ENCODE measurements around the gene CADPS.

- TF ChIP-seq, protein P1, sequence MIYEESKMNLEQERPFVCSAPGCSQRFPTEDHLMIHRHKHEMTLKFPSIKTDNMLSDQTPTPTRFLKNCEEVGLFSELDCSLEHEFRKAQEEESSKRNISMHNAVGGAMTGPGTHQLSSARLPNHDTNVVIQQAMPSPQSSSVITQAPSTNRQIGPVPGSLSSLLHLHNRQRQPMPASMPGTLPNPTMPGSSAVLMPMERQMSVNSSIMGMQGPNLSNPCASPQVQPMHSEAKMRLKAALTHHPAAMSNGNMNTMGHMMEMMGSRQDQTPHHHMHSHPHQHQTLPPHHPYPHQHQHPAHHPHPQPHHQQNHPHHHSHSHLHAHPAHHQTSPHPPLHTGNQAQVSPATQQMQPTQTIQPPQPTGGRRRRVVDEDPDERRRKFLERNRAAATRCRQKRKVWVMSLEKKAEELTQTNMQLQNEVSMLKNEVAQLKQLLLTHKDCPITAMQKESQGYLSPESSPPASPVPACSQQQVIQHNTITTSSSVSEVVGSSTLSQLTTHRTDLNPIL (CRISPR knock-in tag; IDR thresholded peaks at IDR 0.05; ENCODE audit: low read depth) = no peak
- TF ChIP-seq ZC3H10 (CRISPR knock-in tag; IDR thresholded peaks at IDR 0.05) (no peak), CSDC2 (CRISPR knock-in tag; IDR thresholded peaks at IDR 0.05) (no peak), RARB (CRISPR knock-in tag; IDR thresholded peaks at IDR 0.05) (no peak), ISL1 (CRISPR knock-in tag; IDR thresholded peaks at IDR 0.05) (no peak), BACH2 (CRISPR knock-in tag; IDR thresholded peaks at IDR 0.05; ENCODE audit: borderline replicate concordance) (no peak), ARNTL (CRISPR knock-in tag; IDR thresholded peaks at IDR 0.05; ENCODE audit: borderline replicate concordance, low read depth) (no peak), TOX (CRISPR knock-in tag; IDR thresholded peaks at IDR 0.05; ENCODE audit: borderline replicate concordance) (no peak), SNAI2 (CRISPR knock-in tag; IDR thresholded peaks at IDR 0.05) (no peak), ZFP3 (CRISPR knock-in tag; IDR thresholded peaks at IDR 0.05) (no peak), ZNF8 (CRISPR knock-in tag; IDR thresholded peaks at IDR 0.05) (no peak), ZFP30 (CRISPR knock-in tag; IDR thresholded peaks at IDR 0.05) (no peak)
- TF ChIP-seq, protein P2, sequence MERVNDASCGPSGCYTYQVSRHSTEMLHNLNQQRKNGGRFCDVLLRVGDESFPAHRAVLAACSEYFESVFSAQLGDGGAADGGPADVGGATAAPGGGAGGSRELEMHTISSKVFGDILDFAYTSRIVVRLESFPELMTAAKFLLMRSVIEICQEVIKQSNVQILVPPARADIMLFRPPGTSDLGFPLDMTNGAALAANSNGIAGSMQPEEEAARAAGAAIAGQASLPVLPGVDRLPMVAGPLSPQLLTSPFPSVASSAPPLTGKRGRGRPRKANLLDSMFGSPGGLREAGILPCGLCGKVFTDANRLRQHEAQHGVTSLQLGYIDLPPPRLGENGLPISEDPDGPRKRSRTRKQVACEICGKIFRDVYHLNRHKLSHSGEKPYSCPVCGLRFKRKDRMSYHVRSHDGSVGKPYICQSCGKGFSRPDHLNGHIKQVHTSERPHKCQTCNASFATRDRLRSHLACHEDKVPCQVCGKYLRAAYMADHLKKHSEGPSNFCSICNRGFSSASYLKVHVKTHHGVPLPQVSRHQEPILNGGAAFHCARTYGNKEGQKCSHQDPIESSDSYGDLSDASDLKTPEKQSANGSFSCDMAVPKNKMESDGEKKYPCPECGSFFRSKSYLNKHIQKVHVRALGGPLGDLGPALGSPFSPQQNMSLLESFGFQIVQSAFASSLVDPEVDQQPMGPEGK (CRISPR knock-in tag; IDR thresholded peaks at IDR 0.05; ENCODE audit: borderline replicate concordance) = no peak
- TF ChIP-seq, protein P3, sequence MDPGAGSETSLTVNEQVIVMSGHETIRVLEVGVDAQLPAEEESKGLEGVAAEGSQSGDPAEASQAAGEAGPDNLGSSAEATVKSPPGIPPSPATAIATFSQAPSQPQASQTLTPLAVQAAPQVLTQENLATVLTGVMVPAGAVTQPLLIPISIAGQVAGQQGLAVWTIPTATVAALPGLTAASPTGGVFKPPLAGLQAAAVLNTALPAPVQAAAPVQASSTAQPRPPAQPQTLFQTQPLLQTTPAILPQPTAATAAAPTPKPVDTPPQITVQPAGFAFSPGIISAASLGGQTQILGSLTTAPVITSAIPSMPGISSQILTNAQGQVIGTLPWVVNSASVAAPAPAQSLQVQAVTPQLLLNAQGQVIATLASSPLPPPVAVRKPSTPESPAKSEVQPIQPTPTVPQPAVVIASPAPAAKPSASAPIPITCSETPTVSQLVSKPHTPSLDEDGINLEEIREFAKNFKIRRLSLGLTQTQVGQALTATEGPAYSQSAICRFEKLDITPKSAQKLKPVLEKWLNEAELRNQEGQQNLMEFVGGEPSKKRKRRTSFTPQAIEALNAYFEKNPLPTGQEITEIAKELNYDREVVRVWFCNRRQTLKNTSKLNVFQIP (CRISPR knock-in tag; IDR thresholded peaks at IDR 0.05; ENCODE audit: borderline replicate concordance, low read depth) = no peak
These were observed 206.1 kb downstream of the CADPS start for GRCh38 chr3:62669161-62669560.
